D341Med (cell line): ENCODE measurements around the gene SORCS1.
"Not testable (repeated sequence)": the region's sequence is repeated elsewhere in the genome, so short reads cannot be mapped to it uniquely, and the experiment has no call there.

Experiments used
- DNase-seq: peaks from one replicate; pipeline ENCODE4 v3.0.0; 2012; ENCODE audit warnings: low spot score

SORCS1 gene

DNA sequence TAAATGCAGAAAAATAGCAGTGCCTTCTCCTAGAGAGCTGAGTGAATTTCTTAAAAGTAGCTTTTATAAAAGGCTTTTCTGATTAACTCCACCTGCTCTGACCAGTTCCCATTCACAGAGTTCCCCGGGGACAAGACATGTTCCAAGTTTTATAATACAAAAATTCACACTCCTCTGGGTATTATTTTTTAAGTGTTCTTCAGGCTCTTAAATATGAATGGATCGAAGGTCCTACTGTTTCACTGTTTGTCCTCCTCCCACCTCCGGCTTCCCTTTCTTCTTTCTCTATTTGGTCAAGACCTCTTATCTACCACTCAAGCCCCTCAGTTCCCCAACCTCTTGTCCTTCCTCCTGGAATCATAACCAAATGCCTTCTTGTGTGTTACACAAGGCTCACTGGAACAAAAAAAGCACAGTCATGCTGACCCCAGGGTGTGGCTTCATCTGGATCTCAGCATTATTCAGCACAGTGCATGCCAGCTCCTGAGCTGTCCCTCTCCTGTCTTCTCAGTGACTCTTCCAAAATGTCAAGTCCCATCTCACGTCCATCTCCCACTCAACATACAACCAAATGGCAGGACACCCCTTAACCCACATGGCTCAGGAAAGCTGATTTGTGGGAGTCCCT lies 222.4 kb downstream of the SORCS1 start:
- DNase-seq: no peak

DNA sequence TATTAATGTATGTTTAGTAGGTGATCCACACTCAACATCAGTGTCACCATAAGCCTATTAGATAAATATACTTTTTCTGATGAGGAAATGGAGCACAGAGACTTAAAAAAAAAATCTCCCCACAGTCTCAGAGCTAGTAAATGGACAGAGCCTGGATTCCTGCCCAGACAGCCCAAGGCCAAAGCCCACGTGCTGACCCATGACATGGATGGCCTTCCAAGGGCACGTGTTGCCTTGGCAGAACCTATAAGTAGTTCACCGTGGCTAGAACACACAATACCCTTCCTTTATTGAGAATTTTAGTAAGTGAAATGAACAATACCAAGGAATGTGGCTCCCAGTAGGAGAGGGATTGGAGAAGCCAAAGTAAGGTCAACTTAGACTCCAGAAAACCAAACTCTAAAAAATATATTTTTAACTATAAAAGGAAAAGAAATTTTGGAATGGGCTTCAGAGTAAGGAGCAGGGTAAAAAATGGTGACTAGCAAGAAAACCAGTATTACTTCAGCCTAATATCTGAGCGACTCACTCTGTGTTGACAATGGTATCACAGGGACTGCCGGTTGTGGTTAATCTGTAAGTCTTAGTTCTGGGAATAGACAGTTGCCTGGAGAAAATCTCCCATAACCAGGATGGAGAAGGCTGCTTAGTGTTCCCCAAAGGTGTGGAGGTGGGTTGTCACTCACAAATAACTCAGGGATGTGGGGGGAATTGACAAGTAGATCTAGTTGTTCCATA lies 223.0 kb downstream of the SORCS1 start:
- no peak for DNase-seq

DNA sequence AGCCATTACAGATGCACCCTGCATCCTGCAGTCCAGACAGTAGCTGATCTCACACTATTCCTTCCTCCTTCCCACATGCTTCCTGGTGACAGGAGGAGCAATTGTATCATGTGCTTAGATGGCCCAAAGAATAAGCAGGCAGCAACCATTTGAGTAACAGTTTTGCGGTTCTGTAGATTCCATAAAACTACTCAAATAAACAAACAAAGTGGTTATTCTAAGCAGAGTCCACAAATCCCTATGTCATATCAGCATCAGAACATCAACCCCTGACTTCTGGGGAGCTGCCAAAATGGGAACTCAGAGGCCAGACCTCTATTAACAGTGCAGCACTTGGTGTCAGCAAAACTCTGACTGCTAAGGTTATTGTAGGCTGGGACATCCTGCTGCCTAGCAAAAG lies 226.0 kb downstream of the SORCS1 start:
- DNase-seq: no peak

DNA sequence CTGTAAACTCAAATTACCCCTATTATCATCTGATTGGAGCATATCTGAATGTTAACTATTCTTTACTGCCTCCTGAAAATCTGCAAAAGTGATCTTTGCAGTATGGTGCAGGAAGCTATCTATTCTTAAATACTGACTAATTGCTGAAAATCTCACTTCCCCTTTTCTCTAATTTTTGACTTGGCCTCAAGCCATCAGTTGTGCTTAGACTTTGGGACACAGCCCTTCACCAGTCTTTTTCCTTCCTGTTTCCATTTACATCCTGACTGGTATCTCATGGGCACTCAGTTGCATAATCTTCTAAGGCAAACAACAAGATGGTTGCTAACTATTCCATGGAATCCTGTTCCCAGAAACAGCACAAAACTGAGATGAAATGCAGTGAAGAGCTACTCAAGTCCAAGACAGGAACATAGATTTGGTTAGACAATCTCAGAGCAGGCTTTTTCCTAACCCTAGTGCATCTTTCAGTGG lies 228.5 kb downstream of the SORCS1 start:
- no peak for DNase-seq

DNA sequence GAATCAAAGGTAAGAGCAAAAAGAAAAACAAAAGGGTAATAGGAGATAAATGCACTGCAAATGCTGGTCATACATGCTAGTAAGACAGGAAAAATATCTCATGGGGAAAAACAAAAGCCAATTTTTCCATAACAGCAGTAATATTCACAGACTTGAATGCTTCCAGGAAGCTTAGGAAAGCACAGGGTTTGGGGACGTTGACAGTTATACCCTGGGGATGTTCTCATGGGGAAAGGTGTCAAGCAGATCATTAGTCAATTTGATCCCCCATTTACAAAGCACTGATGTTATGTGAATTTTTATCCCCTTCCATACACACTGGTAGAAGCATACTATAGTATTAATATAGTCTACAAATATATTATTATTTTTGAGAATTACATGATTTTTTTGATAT lies 232.7 kb downstream of the SORCS1 start:
- no peak for DNase-seq

DNA sequence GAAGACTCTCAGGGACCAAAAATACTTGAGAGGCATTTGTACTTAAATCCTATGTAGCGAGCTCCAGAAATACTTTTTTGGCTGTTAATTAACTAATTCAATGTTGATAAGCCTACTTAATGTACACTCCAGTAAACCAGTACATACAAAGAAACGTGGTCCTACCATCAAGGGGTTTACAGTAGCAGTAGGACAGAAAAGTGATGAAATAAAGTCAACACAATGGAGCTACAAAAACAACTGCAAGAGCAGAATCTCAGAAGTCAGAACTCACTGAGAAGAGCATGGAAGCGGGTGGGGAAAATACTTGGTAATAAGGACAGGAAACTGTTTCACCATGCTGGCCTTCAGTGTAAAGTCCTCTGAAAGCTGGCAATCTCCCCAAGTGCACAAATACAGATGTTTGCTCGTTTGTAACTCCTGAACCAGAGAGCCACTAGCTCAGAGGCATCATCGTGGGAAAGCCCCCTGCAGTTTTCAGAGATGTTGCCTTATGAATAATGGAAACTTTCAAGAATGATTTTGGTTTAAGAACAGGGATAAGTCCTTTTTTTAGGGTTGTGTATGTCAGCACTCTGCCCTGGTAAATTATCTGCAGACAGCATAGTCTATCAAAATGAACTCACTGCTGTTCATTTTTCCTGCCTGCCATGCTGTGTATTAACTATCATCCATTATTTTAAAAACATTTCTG lies 233.2 kb downstream of the SORCS1 start:
- DNase-seq: no peak

DNA sequence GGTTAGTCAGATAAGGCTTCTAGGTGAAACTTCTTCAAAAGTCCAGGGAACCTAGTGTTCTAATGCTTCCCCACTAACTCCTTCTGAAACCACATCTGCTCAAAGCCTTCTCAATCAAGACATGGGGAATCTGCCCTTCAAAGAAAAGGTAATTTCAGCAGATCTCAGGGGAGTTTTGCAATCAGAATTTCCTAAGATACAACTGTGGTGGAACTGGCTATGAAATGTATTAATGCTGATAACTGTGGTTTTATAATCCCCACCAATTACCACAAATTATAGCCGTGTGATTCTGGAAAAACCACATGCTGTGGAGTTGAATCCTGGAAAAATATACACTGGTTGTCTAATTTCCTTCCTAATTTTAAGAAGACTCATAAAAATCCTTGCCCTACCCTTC lies 233.8 kb downstream of the SORCS1 start:
- DNase-seq: no peak

DNA sequence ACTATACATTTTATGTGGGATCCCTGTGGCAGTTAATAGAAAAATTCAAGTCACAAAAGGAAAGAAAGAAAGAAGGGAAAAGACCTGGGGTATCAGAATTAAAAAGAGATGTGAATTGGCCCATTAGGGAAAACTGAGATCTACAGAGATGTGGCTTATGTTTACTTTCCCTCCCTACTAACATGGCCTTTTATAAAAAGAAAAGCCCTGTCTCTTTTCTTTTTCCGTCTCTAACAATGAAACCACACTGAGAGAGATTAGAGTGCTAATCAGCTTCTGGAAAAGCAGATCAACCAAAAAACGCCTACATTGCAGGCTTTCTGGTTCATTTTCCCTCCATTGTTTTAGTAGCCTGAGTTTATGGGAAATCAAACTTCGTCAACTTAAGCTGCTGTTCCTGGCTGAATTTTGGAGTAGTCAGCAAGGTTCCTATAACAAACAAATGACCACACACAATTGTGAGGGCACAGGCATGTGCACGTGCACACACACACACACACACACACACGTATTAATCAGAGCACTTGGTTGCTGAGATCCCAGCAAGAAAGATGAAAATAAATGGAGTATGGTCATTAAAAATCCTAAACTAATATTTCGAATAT lies 235.1 kb downstream of the SORCS1 start:
- DNase-seq: no peak

DNA sequence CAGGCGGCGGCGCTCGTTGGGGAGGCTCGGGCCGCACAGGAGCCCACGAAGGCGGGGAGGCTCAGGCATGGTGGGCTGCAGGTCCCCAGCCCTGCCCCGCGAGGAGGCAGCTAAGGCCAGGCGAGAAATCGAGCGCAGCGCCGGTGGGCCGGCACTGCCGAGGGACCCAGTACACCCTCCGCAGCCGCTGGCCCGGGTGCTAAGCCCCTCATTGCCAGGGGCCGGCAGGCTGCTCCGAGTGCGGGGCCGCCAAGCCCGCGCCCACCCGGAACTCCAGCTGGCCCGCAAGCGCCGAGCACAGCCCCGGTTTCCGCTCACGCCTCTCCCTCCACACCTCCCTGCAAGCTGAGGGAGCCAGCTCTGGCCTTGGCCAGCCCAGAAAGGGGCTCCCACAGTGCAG lies 236.4 kb downstream of the SORCS1 start:
- not testable (repeated sequence) for DNase-seq

DNA sequence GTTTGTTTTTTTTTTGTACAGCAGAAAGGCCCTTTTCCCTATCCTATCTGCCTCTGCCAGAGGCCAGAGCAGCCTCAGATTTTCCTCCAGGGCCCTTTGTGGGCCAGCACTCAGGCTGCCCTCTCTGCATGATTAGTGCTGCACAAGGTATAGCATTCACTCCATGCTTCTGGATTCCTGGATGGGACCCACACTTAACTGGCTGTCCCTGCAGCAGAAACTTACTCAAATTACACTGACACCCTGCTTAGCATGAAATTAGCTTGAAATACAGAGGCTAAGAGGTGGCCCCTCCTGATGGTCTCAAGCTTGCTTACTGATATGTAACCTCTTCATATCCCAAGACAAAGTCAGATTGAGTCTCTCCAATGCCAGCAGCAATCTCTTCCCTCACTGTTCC lies 239.3 kb downstream of the SORCS1 start:
- DNase-seq: no peak

DNA sequence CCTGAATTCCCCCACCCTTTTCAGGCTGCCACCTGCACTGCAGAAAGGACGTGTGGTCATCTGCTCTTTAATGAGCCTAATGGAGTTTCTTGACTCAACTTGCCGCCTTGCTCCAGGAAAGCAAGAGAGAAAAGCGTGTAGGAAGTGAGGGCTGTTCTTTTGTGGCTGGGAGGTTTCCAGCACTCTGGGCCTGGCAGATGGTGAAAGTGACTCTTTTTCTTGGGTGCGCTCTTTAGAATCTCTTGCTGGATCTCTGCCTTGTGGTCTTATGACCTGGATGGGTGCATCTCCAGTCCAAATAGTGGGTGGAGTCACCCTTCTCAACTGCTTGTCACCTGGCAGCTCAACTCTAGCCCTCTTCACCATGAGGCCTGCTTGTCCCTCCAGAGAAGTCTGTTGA lies 244.0 kb downstream of the SORCS1 start:
- DNase-seq: no peak

DNA sequence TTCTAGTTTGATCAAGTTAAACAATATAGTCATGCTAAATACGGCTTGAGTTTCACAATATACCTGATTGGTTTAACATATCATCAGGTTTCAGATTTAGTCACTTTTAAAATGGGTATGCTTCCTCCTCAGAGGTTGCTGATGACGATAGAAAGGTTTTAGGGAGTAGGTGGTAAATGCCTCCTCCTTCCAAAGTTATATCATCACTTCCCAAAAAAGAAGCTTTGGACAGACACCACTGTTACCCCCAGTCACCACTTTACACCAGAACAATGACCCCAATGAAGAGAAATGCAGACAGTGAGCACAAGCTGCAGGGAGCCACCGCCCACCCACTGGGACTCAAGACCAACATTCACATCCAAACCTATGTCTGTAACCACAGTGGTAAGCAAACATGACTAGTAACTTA lies 244.6 kb downstream of the SORCS1 start:
- no peak for DNase-seq

DNA sequence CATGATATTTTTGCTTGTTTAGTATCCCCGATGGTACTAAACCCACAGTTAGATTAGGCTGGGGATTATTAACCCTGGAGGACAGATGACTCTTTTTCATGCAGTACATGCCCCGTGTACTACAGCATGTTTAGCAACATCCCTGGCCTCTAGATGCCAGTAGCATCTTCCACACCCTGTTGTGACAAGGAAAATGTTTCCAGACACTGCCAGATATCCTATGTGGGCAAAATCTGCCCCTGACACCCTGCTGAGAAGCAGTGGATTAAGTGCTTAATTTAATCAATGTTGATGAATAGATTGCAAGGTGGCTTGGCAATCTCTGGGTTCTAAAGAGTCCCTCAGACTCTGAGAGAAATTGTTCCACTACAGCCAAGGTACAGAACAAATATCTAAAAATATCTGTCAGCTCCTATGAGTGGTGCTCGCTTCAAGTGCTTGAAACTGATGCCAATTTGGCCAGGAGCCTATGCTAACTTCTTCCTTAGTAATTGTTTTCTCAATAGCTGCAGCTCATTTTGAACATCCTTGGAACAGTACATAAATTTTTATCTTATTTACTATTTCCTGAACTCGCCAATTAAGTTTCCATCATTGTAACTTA lies 247.0 kb downstream of the SORCS1 start:
- DNase-seq: no peak

DNA sequence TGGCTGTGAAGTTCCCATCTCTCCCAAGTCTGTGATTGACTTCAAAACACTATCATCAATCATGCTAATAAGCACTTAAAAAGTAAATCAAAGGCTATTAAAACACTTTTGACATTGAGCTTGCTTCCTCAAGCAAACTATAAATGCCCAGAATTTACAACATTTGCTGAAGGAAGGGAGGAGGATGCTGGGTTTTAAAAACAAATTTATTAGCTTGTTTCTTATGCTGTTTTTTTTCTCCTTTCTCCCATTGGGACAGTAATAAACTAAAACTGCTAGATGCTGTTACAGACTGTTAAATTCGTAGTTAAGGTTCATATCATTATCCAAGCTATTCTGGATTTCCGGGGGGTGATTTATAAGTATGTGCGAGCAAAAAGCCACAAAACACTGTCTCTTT lies 250.5 kb downstream of the SORCS1 start:
- no peak for DNase-seq

DNA sequence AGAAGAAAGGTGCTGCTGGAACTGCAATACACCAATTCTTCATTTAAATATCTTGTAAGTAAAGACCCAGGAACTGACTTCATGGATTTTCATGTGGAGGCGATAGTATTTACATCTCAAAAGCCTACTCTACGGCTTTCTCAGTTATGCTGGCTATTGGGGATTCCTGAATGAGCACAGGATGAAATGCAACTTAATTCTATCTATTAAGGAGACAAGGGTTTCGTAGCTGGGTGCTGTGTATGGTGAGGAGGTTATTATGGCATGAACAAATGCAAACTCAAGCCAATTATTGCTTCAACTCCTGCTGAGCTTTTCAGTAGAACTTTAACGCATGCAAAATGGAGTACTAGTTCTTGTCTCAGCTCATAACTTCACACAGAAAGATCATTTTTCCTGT lies 251.2 kb downstream of the SORCS1 start:
- DNase-seq: no peak

DNA sequence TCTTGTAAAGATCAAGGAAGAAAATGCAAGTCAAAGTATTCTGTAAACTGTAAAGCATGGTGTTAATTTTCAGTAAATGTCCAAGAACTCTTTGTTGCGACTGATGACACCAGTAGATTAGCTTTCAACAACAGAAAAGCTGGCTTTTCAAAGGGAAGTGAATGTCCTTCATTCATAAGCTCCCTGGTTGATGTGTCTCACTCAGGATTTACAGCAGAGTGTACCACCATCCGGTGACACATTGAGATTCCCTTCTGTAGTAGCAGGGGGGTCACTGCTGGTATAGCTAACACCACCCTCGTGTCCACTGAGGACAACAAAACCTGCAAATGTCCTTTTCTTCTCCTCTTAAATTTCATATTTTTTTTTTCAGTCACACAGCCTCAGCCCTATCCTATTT lies 253.4 kb downstream of the SORCS1 start:
- no peak for DNase-seq

DNA sequence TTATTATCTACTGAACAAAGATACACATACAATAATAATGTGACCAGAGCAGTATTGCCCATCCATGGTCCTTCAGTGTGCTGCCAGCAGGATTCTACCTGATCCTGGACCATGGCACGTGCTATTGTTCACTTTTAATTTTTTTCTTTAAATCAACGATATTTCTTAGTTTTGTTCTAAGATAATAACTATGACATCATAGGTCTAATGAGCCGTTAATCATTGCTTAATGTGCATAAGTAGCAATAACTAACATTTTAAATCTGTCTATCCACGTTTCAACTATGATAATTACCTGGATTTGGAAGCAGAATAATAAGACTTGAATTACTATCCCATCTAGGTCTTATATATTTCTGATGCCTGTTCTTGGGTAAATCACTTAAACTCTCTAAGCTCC lies 253.8 kb downstream of the SORCS1 start:
- DNase-seq: no peak

DNA sequence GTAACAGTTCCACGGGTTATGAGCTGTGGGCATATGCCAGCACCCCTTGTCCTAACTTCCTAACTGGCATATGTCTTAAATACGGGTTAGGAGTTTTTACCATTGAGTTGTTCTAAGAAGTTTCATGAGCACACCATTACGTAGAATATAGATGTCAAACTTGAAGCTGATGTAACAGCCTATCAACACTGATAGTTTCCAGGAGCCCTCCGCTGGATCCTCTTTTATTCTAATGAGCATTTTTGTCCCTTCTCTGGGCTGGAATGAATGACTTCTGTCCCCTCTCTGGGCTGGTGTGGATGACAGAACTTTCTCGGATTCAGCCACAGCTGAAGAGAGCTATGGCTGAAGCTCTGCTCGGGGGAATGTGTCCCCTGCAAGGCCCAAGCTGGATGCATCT lies 256.3 kb downstream of the SORCS1 start:
- no peak for DNase-seq

DNA sequence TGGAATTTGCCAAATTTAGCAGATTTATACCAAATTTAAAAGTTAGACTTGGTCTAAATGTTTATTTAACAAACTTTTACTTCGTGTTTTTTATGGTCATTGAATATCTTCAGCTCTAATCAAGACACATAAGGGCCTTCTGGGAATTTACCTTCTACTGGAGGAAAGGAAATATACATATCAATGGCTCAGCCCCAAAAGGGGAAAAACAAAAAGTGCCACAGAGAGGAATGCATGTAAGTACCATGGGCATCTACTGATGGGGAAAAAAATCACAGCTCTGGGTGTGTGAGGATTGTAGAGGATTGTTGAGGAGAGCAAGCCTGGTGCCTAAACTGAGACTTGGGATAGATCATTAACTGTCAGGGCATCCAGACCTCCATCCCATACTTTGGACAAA lies 260.3 kb downstream of the SORCS1 start:
- DNase-seq: no peak

DNA sequence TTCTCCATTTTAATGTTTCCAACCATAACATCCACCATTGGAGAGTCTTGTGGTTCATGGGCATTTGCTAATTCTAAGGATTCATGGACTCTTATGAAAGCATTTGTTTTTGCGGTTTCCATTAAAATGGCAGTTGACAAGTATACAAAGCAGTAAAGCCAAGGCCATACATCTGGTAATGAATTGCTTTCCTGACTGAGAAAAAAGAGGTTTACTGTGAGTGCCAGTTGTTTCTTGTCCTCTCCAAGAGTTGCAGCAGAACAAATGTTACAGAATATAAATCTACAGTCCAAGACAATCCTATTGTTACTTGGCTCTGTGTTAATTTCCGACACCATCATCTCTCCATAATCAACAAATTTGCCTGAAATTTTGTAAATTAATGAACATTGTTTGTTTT lies 261.3 kb downstream of the SORCS1 start:
- DNase-seq: no peak

DNA sequence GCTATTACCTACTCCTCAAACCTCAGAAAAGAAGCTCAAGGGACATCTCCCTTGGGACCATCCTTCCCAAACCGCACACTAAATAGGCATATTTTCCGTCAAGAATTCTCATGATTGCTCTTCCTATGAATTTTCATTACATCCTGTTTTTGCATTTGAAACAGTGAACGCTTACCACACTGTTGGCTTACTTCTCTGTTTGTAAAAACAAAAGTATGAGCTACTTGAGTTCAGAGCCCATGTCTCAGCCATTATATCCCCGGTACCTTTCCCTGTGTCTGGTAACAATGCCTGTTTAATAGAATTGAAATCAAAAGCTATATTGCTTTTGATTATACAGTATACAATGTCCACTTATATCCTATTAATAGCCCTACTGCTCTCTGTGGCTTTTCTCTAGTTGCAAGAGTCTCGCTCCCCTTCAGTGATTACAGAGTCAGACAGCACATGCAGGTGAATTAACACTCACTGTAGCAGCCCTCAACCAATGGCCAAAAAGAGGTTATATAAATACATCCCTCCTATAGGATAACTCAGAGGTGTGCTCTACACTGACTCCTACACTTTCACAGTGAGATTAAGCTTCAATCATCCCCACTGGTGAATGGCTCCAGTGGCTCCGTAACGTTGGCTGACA lies 264.4 kb downstream of the SORCS1 start:
- no peak for DNase-seq

DNA sequence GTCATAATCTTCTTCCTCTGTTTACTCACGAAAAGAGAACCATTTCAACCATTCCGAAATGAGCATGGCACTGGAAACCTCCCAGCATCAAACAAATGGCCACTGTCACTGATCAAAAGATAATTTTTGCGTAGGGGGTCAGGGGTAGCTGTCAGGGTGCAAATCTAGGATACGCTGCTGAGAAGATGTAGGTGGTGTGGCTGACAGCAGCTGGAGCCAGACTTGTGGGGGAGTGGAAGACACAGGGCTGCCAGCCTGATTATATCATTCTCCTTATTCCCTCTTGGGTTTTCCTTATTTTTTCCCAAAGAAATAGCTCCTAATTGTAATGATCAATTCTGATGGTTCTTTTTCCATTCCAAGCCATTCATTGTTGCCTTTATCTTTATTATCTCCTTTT lies 266.1 kb downstream of the SORCS1 start:
- DNase-seq: no peak
